Uterus (tissue), 4 donors: ENCODE results near the gene SPINK14. TPM values are rescaled to one million over a fixed set of nuclear protein-coding genes. Genes with fewer than 3 reads are reported as not detected.

Source experiments
- DNase-seq, 2 donors: peaks; one replicate each; pipeline ENCODE4 v3.0.0-alpha.2; 2019 to 2020
- H3K27ac ChIP-seq, 2 donors: fragments of 200-600 bp; sonication (generic); 1 replicate in 1 of 2; 2 replicates in 1 of 2; pipeline ENCODE4 v1.5.1; 2016 to 2018
- H3K27me3 ChIP-seq, 2 donors: fragments of 200-600 bp; sonication (generic); one replicate each; pipeline ENCODE4 v1.5.1; 2018 to 2019; ENCODE audit warnings: control low read depth in 1 of 2
- H3K36me3 ChIP-seq, 2 donors: fragments of 200-600 bp; sonication (generic); one replicate each; pipeline ENCODE4 v1.5.1; 2019; ENCODE audit warnings: control low read depth in 1 of 2
- H3K4me1 ChIP-seq, 2 donors: fragments of 200-600 bp; sonication (generic); one replicate each; pipeline ENCODE4 v1.5.1; 2018 to 2019; ENCODE audit warnings: control low read depth in 1 of 2
- H3K4me3 ChIP-seq, 2 donors: fragments of 200-600 bp; sonication (generic); 1 replicate in 1 of 2; 2 replicates in 1 of 2; pipeline ENCODE4 v1.5.1; 2018 to 2019; ENCODE audit warnings: mild to moderate bottlenecking in 1 of 2
- H3K9me3 ChIP-seq, 2 donors: fragments of 200-600 bp; sonication (generic); one replicate each; pipeline ENCODE4 v1.5.1; 2019; ENCODE audit warnings: control low read depth in 1 of 2
- POLR2A ChIP-seq, 2 donors: fragments of 450-650 bp; IDR thresholded peaks; one replicate each; pipeline ENCODE4 v1.6.1; 2016; ENCODE audit warnings: antibody characterized with exemption in 2 of 2, mild to moderate bottlenecking in 1 of 2, moderate library complexity in 1 of 2
- intact Hi-C: fragments of 100-400 bp; cut with DNase I; formaldehyde crosslinking; loops from one replicate; pipeline ENCODE4 v1.15.1; 2023; ENCODE audit warnings: low total_unique reads
- total RNA-seq, 4 donors: library from RNA; depleted of rRNA in 3 of 4; stranded (reverse); fragments of >200 nt in 3 of 4; gene quantifications; one replicate each; pipeline versions ENCODE4 v1.1.0 to v1.2.4, GENCODE V29; 2014 to 2023
- TF ChIP-seq, protein P1 (sequence below), 4 experiments: fragments of 200-600 bp in 2 of 4; fragments of 450-650 bp in 2 of 4; sonication (generic) in 2 of 4; IDR thresholded peaks; one replicate each; pipeline ENCODE4 v1.5.1; 2016 to 2019; ENCODE audit warnings: antibody characterized with exemption in 4 of 4, mild to moderate bottlenecking in 2 of 4, moderate library complexity in 1 of 4
- donor health status: DM: yes; HTN: yes; CAD: no.

SPINK14 gene
- total RNA-seq, 4 donors from 2014 or later, result not detected

DNA sequence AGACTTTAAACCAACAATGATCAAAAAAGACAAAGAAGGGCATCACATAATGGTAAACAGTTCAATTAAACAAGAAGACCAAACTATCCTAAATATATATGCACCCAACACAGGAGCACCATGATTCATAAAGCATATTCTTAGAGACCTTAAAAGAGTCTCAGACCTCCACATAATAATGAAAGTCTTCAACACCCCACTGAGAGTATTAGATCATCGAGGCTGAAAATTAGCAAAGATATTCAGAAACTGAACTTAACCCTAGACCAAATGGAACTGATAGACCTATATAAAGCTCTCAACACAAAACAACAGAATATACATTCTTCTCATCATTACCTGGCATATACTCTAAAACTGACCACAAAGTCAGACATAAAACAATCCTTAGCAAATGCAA, 11.7 kb upstream of the SPINK14 start:
- H3K4me3 ChIP-seq, result no peak overlapping the region
- DNase-seq, result no peak
- H3K27ac ChIP-seq, result no peak overlapping the region
- H3K36me3 ChIP-seq, result no peaks in the 10 kb centered on the region
- no peaks in the 10 kb centered on the region for H3K4me1 ChIP-seq
- no peaks in the 10 kb centered on the region for H3K27me3 ChIP-seq
- H3K9me3 ChIP-seq, result no peaks in the 10 kb centered on the region
- intact Hi-C loops, result no loop called here
- TF ChIP-seq, protein P1, sequence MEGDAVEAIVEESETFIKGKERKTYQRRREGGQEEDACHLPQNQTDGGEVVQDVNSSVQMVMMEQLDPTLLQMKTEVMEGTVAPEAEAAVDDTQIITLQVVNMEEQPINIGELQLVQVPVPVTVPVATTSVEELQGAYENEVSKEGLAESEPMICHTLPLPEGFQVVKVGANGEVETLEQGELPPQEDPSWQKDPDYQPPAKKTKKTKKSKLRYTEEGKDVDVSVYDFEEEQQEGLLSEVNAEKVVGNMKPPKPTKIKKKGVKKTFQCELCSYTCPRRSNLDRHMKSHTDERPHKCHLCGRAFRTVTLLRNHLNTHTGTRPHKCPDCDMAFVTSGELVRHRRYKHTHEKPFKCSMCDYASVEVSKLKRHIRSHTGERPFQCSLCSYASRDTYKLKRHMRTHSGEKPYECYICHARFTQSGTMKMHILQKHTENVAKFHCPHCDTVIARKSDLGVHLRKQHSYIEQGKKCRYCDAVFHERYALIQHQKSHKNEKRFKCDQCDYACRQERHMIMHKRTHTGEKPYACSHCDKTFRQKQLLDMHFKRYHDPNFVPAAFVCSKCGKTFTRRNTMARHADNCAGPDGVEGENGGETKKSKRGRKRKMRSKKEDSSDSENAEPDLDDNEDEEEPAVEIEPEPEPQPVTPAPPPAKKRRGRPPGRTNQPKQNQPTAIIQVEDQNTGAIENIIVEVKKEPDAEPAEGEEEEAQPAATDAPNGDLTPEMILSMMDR (IDR thresholded peaks at IDR 0.05), result no peak

DNA sequence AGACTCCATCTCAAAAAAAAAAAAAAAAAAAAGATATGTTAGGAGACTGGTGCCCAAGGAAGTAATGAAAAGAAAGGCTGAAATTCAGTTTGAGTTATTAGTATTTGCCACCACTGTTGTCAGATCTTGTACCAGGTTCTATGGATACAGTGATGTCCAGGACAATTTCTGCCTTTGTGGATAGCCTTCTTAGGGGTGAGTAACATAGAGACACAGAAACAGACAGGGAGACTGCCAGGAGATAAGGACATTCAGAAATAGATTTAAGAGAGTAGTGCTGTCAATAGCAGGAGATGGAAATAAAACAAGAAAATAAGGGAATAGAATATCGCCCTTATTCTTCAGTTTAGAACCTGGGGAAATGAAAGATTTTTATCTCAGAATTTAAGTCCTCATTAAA, 6.3 kb upstream of the SPINK14 start:
- H3K9me3 ChIP-seq, result no peaks in the 10 kb centered on the region
- TF ChIP-seq, protein P1 (IDR thresholded peaks at IDR 0.05), result no peak
- TF ChIP-seq POLR2A (IDR thresholded peaks at IDR 0.05), result no peak
- intact Hi-C loops, result no loop called here
- no peak overlapping the region for H3K4me3 ChIP-seq
- no peaks in the 10 kb centered on the region for H3K4me1 ChIP-seq
- H3K36me3 ChIP-seq, result no peaks in the 10 kb centered on the region
- H3K27me3 ChIP-seq, result no peaks in the 10 kb centered on the region
- no peak for DNase-seq
- H3K27ac ChIP-seq, result no peak overlapping the region

DNA sequence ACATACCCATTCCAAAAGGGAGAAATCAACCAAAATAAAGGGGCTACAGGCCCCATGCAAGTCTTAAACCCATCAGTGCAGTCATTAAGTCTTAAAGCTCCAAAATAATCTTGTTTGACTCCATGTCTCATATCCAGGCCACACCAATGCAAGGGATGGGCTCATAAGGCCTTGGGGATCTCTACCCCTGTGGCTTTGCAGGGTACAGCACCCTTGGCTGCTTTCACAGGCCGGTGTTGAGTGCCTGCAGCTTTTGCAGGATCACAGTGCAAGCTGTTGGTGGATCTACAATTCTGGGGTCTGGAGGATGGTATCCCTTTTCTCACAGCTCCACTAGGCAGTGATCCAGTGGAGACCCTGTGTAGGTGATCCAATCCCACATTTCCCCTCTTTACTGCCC, 5.0 kb upstream of the SPINK14 start:
- no peaks in the 10 kb centered on the region for H3K4me1 ChIP-seq
- no peaks in the 10 kb centered on the region for H3K9me3 ChIP-seq
- H3K27ac ChIP-seq, result no peak overlapping the region
- intact Hi-C loops, result no loop called here
- no peaks in the 10 kb centered on the region for H3K27me3 ChIP-seq
- no peak overlapping the region for H3K4me3 ChIP-seq
- TF ChIP-seq, protein P1 (IDR thresholded peaks at IDR 0.05), result no peak
- TF ChIP-seq POLR2A (IDR thresholded peaks at IDR 0.05), result no peak
- no peak for DNase-seq
- no peaks in the 10 kb centered on the region for H3K36me3 ChIP-seq

DNA sequence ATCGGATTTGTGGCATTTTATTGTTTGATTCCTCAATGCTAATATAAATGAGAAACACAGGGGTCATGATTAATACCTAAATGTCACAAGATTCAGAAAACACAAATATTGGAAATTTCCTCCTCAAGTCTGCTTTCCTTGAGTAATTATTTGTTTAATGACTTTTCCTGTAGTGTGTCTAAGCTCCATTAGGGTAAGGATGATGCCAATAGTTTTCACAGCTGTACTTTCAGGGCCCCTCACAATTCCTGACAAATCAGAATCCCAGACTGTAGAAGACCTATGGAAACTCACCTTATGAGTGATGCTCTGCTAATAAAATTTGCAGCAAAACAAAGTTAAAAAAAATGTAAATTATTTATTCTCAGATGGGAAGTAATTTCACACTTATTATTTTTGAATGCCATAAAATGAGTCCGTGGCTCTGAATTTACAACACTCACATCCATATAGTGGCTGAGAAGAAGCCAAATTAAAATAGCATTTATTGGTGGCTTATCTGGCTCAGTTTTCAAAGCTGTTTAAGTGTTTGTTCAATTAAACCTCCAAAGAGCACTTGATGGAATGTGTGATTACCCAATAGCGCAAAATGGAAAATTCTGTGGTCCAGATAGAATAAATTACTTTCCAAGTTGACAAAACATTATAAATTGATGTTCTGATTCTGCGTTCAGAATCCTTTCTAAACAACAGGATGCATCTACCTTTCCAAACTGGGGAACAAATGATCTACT, 1.6 kb upstream of the SPINK14 start:
- no peak for DNase-seq
- Histone ChIP-seq H3K27ac (no peak overlapping the region), H3K4me1 (no peaks in the 10 kb centered on the region), H3K9me3 (no peaks in the 10 kb centered on the region), H3K4me3 (no peak overlapping the region), H3K36me3 (no peaks in the 10 kb centered on the region), H3K27me3 (no peaks in the 10 kb centered on the region)
- intact Hi-C loops, result no loop called here
- TF ChIP-seq, protein P1 (IDR thresholded peaks at IDR 0.05), result no peak
- no peak for TF ChIP-seq POLR2A (IDR thresholded peaks at IDR 0.05)

DNA sequence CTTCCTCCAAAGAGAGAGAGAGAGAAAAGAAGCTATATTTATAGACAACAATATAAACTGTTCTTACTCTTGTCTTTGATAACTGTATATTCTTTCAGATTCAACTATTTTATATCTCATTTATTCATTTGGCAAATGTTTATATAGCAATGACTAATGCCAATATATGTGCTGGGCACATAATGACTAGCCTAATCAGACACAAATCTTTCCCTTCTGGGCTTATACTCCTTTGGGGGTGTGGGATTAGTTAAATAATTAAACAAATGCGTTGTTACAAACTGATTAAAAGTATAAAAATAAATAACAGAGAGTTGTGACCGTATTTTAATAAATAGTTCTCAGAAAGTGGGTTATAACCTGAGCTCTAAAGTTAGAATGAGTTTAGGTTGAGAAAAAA, 4.0 kb downstream of the SPINK14 start:
- Histone ChIP-seq H3K9me3 (no peaks in the 10 kb centered on the region), H3K27me3 (no peaks in the 10 kb centered on the region), H3K27ac (no peak overlapping the region), H3K4me3 (no peak overlapping the region), H3K4me1 (no peaks in the 10 kb centered on the region), H3K36me3 (no peaks in the 10 kb centered on the region)
- intact Hi-C loops, result no loop called here
- TF ChIP-seq, protein P1 (IDR thresholded peaks at IDR 0.05), result no peak
- TF ChIP-seq POLR2A (IDR thresholded peaks at IDR 0.05), result no peak
- DNase-seq, result no peak
